HG02642 (cell line): ENCODE measurements around the gene ARL10.
"Not testable (repeated sequence)": the region's sequence is repeated elsewhere in the genome, so short reads cannot be mapped to it uniquely, and the experiment has no call there.

Experiments
- ATAC-seq: cut with Tn5 transposase; IDR thresholded peaks from one replicate; pipeline ENCODE4 v1.9.1; 2021; ENCODE audit warnings: mild to moderate bottlenecking; ENCODE audit not compliant: unreplicated experiment, poor library complexity

ARL10 gene

DNA sequence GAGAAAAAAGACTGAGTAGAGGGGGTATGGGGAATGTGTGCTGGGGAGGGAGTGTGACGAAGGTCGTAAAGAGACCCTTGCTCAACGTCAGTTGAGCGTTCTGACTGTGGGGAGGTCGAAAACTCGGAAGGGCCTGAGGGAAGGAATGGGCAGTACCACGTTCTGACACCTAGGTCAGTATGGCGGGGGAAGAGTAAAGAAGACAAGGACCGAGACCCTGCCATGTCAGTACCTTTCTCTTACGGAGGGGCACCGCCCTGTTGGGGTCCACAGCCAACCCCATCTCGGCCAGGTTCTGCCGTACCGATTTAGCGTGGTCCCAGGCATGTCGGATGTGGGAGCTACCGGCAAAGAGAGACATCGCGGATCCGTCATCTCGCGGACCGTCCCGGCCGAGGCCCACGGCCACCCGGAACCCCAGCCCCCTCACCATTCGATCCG, 22.7 kb downstream of the ARL10 start:
- no peak for ATAC-seq

GRCh38 chr5:176388444-176389134, 23.3 kb downstream of the ARL10 start, which contains the start of the genes HIGD2A and NOP16:
Gene HIGD2A (plus strand): TSS chr5:176388751. CDS start chr5:176388820, 69 bp downstream.
Gene NOP16 (minus strand): TSS chr5:176388598. CDS start chr5:176388539, 59 bp downstream.
- ATAC-seq = peak; percentile 87

- ATAC-seq = peak; percentile 33
Observed at GRCh38 chr5:176389135-176390123, 24.1 kb downstream of the ARL10 start.

GRCh38 chr5:176391479-176391878, 26.2 kb downstream of the ARL10 start:
- ATAC-seq = no peak

DNA sequence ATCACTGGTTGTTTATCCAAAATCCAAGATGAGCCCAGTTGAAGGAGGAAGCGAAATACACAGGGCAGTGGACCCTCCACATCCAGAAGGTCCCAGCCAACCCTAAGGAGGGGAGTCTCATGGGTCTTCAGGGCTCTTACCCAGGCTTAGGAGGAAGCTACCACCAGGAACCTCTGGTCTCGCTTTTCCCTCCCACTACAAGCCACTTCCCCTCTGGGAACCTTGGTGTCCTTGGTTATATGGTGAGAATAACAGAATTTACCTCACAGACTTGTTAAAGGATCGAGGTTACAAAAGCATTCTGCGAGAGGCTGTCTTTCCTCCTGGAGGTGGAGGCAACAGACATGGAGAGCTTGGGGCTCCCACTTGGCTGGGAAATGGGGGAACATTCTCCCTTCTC, 26.7 kb downstream of the ARL10 start:
- no peak for ATAC-seq

- no peak for ATAC-seq
Observed at GRCh38 chr5:176392526-176392925, 27.2 kb downstream of the ARL10 start.

GRCh38 chr5:176394096-176394495, 28.8 kb downstream of the ARL10 start:
- ATAC-seq = no peak

DNA sequence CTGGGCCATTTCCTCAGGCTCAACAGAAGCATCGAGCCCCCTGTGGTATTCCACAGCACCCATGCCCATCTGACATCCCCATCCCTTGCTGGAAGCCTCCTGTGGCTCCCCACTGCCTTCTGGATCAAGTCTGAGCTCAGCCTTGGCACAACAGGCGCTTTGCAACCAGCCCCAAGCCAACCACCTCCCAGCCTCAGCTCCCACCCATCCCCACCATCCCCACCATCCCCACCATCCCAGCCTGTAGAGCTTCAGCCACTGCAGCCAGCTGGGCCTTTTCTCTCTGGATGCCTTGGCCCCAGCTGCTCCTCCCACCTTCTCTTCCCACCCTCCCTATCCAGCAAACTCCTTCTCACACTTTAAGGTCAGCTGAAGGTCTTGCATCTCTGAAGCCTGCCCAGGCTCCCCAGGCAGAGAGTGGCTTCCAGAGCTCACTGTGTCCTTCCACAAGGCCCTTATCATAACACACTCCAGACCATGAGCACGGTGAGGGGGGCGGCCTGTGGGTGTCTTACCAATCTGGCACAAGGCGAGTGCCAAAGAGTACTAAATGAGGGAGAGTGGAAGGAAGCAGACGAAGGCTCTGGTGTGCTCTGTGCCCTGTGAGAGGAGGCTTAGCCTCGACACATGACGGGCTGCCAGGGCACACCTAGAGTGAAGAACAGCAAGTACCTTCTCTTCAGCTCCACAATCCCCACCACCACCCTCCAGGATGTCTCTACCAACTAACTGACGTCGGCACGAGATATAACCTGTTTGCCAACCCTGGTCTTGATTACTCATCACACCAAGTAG, 29.8 kb downstream of the ARL10 start:
- no peak for ATAC-seq

GRCh38 chr5:176396330-176396729, 31.0 kb downstream of the ARL10 start:
- ATAC-seq = no peak

DNA sequence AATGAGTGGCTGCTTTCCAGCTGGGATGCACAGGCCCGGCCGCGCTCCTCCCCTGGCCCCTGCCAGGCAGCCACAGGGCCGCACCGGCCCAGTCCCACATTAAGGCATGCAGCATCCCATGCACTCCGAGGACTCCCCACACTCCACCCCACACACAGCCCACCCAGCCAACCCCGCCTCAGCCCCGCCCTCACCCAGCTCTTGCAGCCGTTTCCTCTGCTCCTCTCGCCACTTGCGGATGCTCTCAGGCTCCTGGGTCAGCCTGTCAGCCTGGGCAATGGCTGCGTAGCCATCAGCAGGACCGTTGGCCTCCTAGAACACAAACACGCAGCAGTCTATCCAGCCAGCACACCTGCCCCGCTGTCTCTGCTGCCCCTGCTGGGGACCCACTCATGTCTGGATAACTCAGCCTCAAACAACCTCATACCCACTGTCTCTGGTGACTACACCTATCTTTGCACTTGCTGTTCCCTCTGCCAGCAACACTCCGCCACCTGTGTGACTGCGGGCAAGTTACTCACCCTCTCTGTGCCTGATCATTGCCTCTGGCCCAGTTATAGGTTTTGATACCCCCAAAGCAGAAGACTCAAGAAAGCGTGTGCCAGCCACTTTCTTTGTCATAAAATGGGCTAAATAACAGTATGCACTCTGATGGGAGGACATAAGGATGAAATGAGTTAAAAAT, 32.6 kb downstream of the ARL10 start:
- ATAC-seq = no peak

DNA sequence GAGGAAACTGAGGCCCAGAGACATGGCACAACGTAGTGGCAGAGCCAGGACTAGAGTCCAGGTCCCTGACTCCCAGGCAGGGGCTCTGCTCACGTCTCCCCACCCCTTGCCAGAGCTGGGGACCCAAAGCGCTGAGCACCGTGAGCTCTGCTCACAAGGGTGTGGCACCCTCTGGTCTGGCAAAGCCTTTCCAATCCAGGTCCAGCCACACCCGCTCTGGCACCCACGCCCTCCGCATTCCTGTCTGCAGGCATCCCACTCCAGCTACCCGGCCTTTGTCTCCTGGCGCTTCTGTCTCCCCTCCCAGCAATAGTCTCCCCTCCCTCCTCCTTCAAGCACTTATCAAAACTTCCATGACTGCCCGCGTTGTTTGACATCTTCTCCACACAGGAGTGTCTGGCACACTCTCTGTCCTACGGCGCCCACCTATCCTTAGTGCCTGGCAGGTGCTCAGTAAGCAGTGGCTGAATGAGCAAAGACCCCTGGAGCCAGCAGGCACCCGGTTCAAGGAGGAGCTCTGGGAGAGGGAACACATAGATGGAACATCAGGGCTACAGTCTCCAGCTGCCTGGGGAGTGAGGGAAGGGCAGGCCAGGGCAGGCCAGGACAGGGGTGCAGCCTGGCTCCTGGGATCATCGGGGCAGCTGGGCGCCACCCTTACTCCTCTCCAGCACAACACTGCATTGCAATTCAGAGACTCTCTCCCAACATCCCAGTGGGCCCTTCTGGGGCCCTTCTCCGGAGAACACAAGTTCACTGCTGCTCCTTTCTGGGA, 35.3 kb downstream of the ARL10 start:
- ATAC-seq = no peak

- no peak for ATAC-seq
Observed at GRCh38 chr5:176401281-176402205, 36.3 kb downstream of the ARL10 start.

DNA sequence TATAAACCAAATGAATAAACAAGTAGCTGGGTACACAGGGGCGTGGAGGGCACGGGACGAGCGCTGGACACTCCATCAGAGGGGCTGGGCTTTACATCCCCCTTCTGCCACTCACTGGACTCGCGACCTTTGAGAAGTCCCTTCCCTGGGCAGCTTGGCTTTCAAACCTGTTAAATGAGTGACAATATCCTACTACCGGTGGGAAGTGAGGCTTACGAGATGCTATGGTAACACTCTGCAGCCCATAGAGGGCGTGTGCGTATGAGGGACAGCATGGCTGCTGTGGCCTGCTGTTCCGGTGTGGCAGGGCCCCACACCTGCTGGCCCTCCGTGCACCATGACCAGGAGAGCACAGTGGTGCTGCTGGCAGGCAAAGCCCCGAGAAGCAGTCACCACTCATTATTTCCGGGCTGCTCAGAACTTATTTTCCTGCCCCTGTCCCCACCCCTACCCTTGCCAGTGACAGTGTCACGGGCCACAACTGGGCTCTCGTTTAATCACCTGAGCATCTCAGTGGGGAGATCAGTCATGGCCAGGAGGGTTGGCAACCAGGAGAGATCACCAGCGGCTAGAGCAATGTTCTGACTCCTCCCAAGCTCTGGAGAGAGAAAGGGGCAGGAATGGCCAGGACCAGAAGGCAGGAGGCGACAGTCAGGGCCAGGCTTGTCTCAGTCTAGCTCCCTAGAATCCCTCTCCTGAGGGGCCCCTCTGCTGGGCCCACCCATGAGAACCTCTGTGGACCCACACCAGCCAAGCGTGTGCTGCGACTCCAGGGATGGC, 40.6 kb downstream of the ARL10 start:
- no peak for ATAC-seq

GRCh38 chr5:176406436-176407052, 41.3 kb downstream of the ARL10 start:
- no peak for ATAC-seq

- no peak for ATAC-seq
Observed at GRCh38 chr5:176407456-176408251, 42.4 kb downstream of the ARL10 start.

- not testable (repeated sequence) for ATAC-seq
Observed at GRCh38 chr5:176408252-176408573, 42.9 kb downstream of the ARL10 start.
